ENCODE data around the gene UBB.

Gene UBB

DNA sequence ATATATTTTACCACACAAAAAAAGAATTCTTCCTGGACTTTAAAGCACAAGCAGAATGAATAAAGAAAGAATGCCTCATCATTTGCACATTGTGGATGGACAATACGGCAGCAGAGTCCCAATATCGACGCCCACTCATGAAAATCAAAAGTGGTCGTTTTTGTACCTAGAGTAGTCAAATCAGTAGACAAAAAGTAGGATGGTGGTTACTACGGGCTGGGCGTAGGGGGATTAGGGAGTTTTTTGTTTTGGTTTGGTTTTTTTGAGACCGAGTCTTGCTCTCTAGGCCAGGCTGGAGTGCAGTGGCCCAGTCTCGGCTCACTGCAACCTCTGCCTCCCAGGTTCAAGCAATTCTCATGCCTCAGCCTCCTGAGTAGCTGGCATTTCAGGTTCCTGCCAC is 19.0 kb upstream of the UBB start:
- H4K20me1 ChIP-seq (ENCODE audit: insufficient read depth), result no peaks in the 10 kb centered on the region
- no peak overlapping the region for H2AFZ ChIP-seq (ENCODE audit: low read depth)
- no peak overlapping the region for H3K4me2 ChIP-seq
- H3K27ac ChIP-seq, result no peak overlapping the region
- H3K4me3 ChIP-seq (IDR thresholded peaks at IDR 0.05; ENCODE audit: insufficient read depth, low read depth, low read length), result no peak overlapping the region
- H3K36me3 ChIP-seq (ENCODE audit: insufficient read depth), result no peaks in the 10 kb centered on the region
- no peak overlapping the region for H3K9ac ChIP-seq
- H3K4me1 ChIP-seq (ENCODE audit: low read depth, poor library complexity, severe bottlenecking), result no peaks in the 10 kb centered on the region
- no peaks in the 10 kb centered on the region for H3K79me2 ChIP-seq (ENCODE audit: insufficient read depth, low read depth)
- TF ChIP-seq, protein P1, sequence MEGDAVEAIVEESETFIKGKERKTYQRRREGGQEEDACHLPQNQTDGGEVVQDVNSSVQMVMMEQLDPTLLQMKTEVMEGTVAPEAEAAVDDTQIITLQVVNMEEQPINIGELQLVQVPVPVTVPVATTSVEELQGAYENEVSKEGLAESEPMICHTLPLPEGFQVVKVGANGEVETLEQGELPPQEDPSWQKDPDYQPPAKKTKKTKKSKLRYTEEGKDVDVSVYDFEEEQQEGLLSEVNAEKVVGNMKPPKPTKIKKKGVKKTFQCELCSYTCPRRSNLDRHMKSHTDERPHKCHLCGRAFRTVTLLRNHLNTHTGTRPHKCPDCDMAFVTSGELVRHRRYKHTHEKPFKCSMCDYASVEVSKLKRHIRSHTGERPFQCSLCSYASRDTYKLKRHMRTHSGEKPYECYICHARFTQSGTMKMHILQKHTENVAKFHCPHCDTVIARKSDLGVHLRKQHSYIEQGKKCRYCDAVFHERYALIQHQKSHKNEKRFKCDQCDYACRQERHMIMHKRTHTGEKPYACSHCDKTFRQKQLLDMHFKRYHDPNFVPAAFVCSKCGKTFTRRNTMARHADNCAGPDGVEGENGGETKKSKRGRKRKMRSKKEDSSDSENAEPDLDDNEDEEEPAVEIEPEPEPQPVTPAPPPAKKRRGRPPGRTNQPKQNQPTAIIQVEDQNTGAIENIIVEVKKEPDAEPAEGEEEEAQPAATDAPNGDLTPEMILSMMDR (conservative IDR thresholded peaks at IDR 0.05; ENCODE audit: low read depth, low read length), result no peak
- no peaks in the 10 kb centered on the region for H3K27me3 ChIP-seq (ENCODE audit: insufficient read depth, low read depth)

DNA sequence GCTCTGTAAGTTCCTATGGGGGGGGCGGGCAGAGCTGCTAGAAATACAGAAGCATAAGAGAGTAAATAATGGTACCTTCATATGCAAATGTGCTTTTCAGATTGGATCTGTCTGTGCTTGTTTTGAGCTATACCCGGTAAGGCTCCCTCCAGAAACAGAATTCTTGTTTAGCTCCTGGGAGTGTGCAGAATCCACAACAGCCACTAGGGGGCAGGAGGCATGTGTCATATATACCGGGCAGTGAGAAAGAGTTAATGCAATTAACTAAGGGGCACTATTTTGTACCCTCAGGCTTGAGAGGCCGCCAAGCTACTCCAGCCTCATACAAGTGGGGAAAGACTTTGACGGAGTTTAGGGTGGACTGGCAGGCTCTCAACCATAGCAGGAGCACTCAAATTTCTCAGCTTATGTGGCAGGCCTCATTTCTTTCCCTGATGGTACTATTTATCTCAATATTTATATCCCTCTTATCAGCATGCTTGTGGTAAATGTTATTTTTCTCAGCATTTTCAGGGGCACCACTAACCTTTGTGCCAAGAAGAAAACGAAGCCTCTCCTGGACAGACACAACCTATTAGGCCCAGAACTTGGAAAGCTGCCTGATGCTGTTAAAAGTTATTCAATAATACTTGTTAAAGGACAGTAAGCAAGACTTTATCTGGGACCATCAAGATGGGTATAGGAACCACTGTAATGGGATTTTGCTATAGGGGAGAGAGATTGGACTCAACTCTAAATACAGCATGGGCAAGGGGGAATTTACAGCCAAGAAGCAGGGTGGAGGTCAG is 16.9 kb upstream of the UBB start:
- Histone ChIP-seq H3K27me3 (ENCODE audit: insufficient read depth, low read depth) (no peaks in the 10 kb centered on the region), H3K79me2 (ENCODE audit: insufficient read depth, low read depth) (no peaks in the 10 kb centered on the region), H3K4me1 (ENCODE audit: low read depth, poor library complexity, severe bottlenecking) (no peaks in the 10 kb centered on the region), H3K4me3 (IDR thresholded peaks at IDR 0.05; ENCODE audit: insufficient read depth, low read depth, low read length) (no peak overlapping the region), H4K20me1 (ENCODE audit: insufficient read depth) (no peaks in the 10 kb centered on the region), H3K27ac (no peak overlapping the region), H3K36me3 (ENCODE audit: insufficient read depth) (no peaks in the 10 kb centered on the region), H2AFZ (ENCODE audit: low read depth) (no peak overlapping the region), H3K9ac (no peak overlapping the region), H3K4me2 (no peak overlapping the region)
- TF ChIP-seq, protein P1 (conservative IDR thresholded peaks at IDR 0.05; ENCODE audit: low read depth, low read length), result peak; percentile 85

DNA sequence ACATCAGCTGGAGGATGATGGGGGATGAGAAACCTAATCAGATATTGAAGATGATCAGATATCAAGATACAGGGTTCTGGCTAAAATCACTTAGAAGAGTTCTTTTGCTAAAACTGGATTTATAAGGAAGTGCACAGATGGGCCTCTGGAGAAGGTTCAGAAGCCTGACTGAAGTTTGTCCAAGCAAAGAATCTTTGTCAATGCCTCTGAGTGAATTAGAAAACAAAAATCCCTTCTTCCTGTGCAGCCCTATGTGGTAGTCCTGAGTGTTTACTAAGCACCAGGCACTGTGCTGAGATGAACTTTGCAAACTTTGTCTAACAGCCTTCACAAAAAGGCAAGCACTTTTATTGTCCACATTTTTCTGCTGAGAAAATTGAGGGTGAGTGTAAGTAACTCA is 16.3 kb upstream of the UBB start:
- Histone ChIP-seq H3K36me3 (ENCODE audit: insufficient read depth) (no peaks in the 10 kb centered on the region), H3K27me3 (ENCODE audit: insufficient read depth, low read depth) (no peaks in the 10 kb centered on the region), H3K79me2 (ENCODE audit: insufficient read depth, low read depth) (no peaks in the 10 kb centered on the region), H3K27ac (no peak overlapping the region), H3K4me3 (IDR thresholded peaks at IDR 0.05; ENCODE audit: insufficient read depth, low read depth, low read length) (no peak overlapping the region), H3K4me2 (no peak overlapping the region), H4K20me1 (ENCODE audit: insufficient read depth) (no peaks in the 10 kb centered on the region), H3K9ac (no peak overlapping the region), H2AFZ (ENCODE audit: low read depth) (no peak overlapping the region), H3K4me1 (ENCODE audit: low read depth, poor library complexity, severe bottlenecking) (no peaks in the 10 kb centered on the region)
- TF ChIP-seq, protein P1 (conservative IDR thresholded peaks at IDR 0.05; ENCODE audit: low read depth, low read length), result no peak

DNA sequence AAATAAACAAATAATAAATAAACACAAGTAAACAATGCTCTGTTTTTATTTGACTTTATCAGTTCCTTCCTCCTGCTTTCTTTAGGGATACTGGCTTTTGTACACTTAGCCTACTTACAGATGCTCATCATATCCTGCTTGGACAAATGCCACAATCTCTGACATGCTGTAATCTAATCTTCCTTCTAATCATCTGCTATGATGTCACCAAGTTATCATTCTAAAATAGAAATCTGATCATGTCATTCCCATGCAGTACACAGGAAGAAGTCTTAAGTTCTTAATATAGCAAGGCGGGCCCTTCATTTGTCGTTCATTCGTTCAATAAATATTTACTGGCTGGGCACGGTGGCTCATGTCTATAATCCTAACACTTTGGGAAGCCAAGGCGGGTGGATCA is 9.1 kb upstream of the UBB start:
- H4K20me1 ChIP-seq (ENCODE audit: insufficient read depth), result no peaks in the 10 kb centered on the region
- H3K27me3 ChIP-seq (ENCODE audit: insufficient read depth, low read depth), result no peaks in the 10 kb centered on the region
- no peaks in the 10 kb centered on the region for H3K36me3 ChIP-seq (ENCODE audit: insufficient read depth)
- H3K4me3 ChIP-seq (IDR thresholded peaks at IDR 0.05; ENCODE audit: insufficient read depth, low read depth, low read length), result no peak overlapping the region
- no peaks in the 10 kb centered on the region for H3K79me2 ChIP-seq (ENCODE audit: insufficient read depth, low read depth)
- H3K9ac ChIP-seq, result no peak overlapping the region
- no peak overlapping the region for H3K27ac ChIP-seq
- H3K4me1 ChIP-seq (ENCODE audit: low read depth, poor library complexity, severe bottlenecking), result no peaks in the 10 kb centered on the region
- no peak overlapping the region for H3K4me2 ChIP-seq
- TF ChIP-seq, protein P1 (conservative IDR thresholded peaks at IDR 0.05; ENCODE audit: low read depth, low read length), result no peak
- H2AFZ ChIP-seq (ENCODE audit: low read depth), result no peak overlapping the region
